ENCODE results near the gene KCNQ2. TPM values are rescaled to one million over a fixed set of nuclear protein-coding genes. Genes with fewer than 3 reads are reported as not detected.

KCNQ2 gene
- total RNA-seq, 1 donor from 2014 or later: 0.89 TPM

Other genes starting within 250 kb of the KCNQ2 start
- gene BIRC7, start 236.8 kb downstream of the KCNQ2 start, total RNA-seq: 0.22 TPM
- not detected for gene NKAIN4, start 218.2 kb downstream of the KCNQ2 start, total RNA-seq
- gene ARFGAP1, start 199.8 kb downstream of the KCNQ2 start, total RNA-seq: 25.3 TPM
- gene COL20A1, start 179.5 kb downstream of the KCNQ2 start, total RNA-seq: not detected
- 1.5 TPM for gene CHRNA4, start 111.3 kb downstream of the KCNQ2 start, total RNA-seq
- 1,229 TPM for gene EEF1A2, start 26.4 kb upstream of the KCNQ2 start, total RNA-seq
- 246 TPM for gene PPDPF, start 48.1 kb upstream of the KCNQ2 start, total RNA-seq
- 0.13 TPM for gene PTK6, start 64.7 kb upstream of the KCNQ2 start, total RNA-seq
- not detected for gene SRMS, start 75.1 kb upstream of the KCNQ2 start, total RNA-seq
- gene FNDC11, start 81.5 kb upstream of the KCNQ2 start, total RNA-seq: 0.11 TPM
- gene HELZ2, start 101.6 kb upstream of the KCNQ2 start, total RNA-seq: 9.7 TPM
- 5.5 TPM for gene GMEB2, start 154.4 kb upstream of the KCNQ2 start, total RNA-seq
- gene STMN3, start 180.8 kb upstream of the KCNQ2 start, total RNA-seq: 4.3 TPM
- 7.3 TPM for gene RTEL1, start 185.7 kb upstream of the KCNQ2 start, total RNA-seq
- 0.32 TPM for gene TNFRSF6B, start 224.0 kb upstream of the KCNQ2 start, total RNA-seq
- gene ARFRP1, start 235.3 kb upstream of the KCNQ2 start, total RNA-seq: 32.2 TPM
- gene ZGPAT, start 235.4 kb upstream of the KCNQ2 start, total RNA-seq: 16.0 TPM

All from Right ventricle myocardium superior (tissue), 1 donor.